H9 (cell line): ENCODE measurements around the gene CEP170B. TPM values are rescaled to one million over a fixed set of nuclear protein-coding genes. Genes with fewer than 3 reads are reported as not detected.

Experiments used
- DNase-seq: peaks from one replicate; pipeline ENCODE4 v3.0.0-alpha.2; 2017
- H2AFZ ChIP-seq: one replicate; pipeline ENCODE4 v1.6.1; 2013; ENCODE audit warnings: mild to moderate bottlenecking, low read length, control low read depth, moderate library complexity
- H2AK5ac ChIP-seq: 2 replicates; pipeline ENCODE4 v1.6.1; 2013; ENCODE audit warnings: low read length, control low read depth, mixed read lengths; ENCODE audit not compliant: insufficient read length
- H2BK120ac ChIP-seq: one replicate; pipeline ENCODE4 v1.6.1; 2013; ENCODE audit warnings: low read depth, mild to moderate bottlenecking, low read length, control low read depth, inconsistent platforms; ENCODE audit not compliant: poor library complexity, severe bottlenecking
- H2BK12ac ChIP-seq: 2 replicates; pipeline ENCODE4 v1.6.1; 2013; ENCODE audit warnings: low read length, control low read depth, mixed read lengths, low read depth; ENCODE audit not compliant: insufficient read length
- H2BK15ac ChIP-seq: 2 replicates; pipeline ENCODE4 v1.6.1; 2013; ENCODE audit warnings: low read depth, low read length, control low read depth
- H2BK20ac ChIP-seq: one replicate; pipeline ENCODE4 v1.6.1; 2013; ENCODE audit warnings: low read depth, mild to moderate bottlenecking, low read length, control low read depth, inconsistent platforms; ENCODE audit not compliant: poor library complexity, severe bottlenecking
- H2BK5ac ChIP-seq: 2 replicates; pipeline ENCODE4 v1.6.1; 2013; ENCODE audit warnings: low read length, control low read depth, mixed read lengths; ENCODE audit not compliant: insufficient read length
- H3K14ac ChIP-seq: 2 replicates; pipeline ENCODE4 v1.6.1; 2013; ENCODE audit warnings: low read length, control low read depth; ENCODE audit not compliant: insufficient read depth
- H3K18ac ChIP-seq: 2 replicates; pipeline ENCODE4 v1.6.1; 2013; ENCODE audit warnings: low read depth, mild to moderate bottlenecking, mixed read lengths, low read length, control low read depth; ENCODE audit not compliant: insufficient read length
- H3K23ac ChIP-seq: 2 replicates; pipeline ENCODE4 v1.6.1; 2013; ENCODE audit warnings: low read length, control low read depth, mixed read lengths, low read depth; ENCODE audit not compliant: insufficient read length
- H3K23me2 ChIP-seq: 2 replicates; pipeline ENCODE4 v1.6.1; 2013; ENCODE audit warnings: low read depth, mild to moderate bottlenecking, mixed read lengths, low read length, control low read depth; ENCODE audit not compliant: insufficient read length, poor library complexity, severe bottlenecking
- H3K27ac ChIP-seq: 2 replicates; pipeline ENCODE4 v1.5.1; 2013; ENCODE audit warnings: low read length, control low read depth, mixed read lengths, low read depth; ENCODE audit not compliant: insufficient read length
- H3K27me3 ChIP-seq: 2 replicates; pipeline ENCODE4 v1.6.1; 2013; ENCODE audit warnings: low read length, control low read depth, inconsistent platforms; ENCODE audit not compliant: insufficient read depth
- H3K4ac ChIP-seq: 2 replicates; pipeline ENCODE4 v1.6.1; 2013; ENCODE audit warnings: low read depth, mild to moderate bottlenecking, control low read depth, inconsistent platforms, low read length, moderate library complexity
- H3K4me1 ChIP-seq: 2 replicates; pipeline ENCODE4 v1.6.1; 2013; ENCODE audit warnings: low read length, control low read depth, inconsistent platforms; ENCODE audit not compliant: insufficient read depth
- H3K4me2 ChIP-seq: 2 replicates; pipeline ENCODE4 v1.6.1; 2013; ENCODE audit warnings: low read length, control low read depth, mixed read lengths; ENCODE audit not compliant: insufficient read length, insufficient read depth
- H3K56ac ChIP-seq: 2 replicates; pipeline ENCODE4 v1.6.1; 2013; ENCODE audit warnings: low read depth, mild to moderate bottlenecking, mixed read lengths, low read length, control low read depth; ENCODE audit not compliant: insufficient read length
- H3K79me1 ChIP-seq: 2 replicates; pipeline ENCODE4 v1.6.1; 2013; ENCODE audit warnings: low read depth, mild to moderate bottlenecking, moderate library complexity, low read length, control low read depth, inconsistent platforms; ENCODE audit not compliant: insufficient read depth, poor library complexity, severe bottlenecking
- H3K79me2 ChIP-seq: 2 replicates; pipeline ENCODE4 v1.6.1; 2013; ENCODE audit warnings: low read length, control low read depth, inconsistent platforms; ENCODE audit not compliant: insufficient read depth
- H3K9ac ChIP-seq: 2 replicates; pipeline ENCODE4 v1.6.1; 2013; ENCODE audit warnings: low read length, control low read depth, mixed read lengths; ENCODE audit not compliant: insufficient read length; ENCODE audit errors: extremely low read depth
- H3K9me3 ChIP-seq: one replicate; pipeline ENCODE4 v1.6.1; 2013; ENCODE audit warnings: low read depth, low read length, inconsistent platforms; ENCODE audit not compliant: control insufficient read depth
- H3T11ph ChIP-seq: one replicate; pipeline ENCODE4 v1.6.1; 2013; ENCODE audit warnings: mild to moderate bottlenecking, low read length, control low read depth, inconsistent platforms
- H4K20me1 ChIP-seq: one replicate; pipeline ENCODE4 v1.6.1; 2013; ENCODE audit not compliant: control insufficient read depth, insufficient read length, insufficient read depth
- H4K5ac ChIP-seq: 2 replicates; pipeline ENCODE4 v1.6.1; 2013; ENCODE audit warnings: low read depth, mild to moderate bottlenecking, mixed read lengths, low read length, control low read depth; ENCODE audit not compliant: insufficient read length
- H4K8ac ChIP-seq: replicated peaks from 2 replicates; pipeline ENCODE4 v1.6.1; 2013; ENCODE audit warnings: low read length, control low read depth, mixed read lengths, low read depth; ENCODE audit not compliant: insufficient read length
- H4K91ac ChIP-seq: 2 replicates; pipeline ENCODE4 v1.6.1; 2013; ENCODE audit warnings: low read depth, mild to moderate bottlenecking, moderate library complexity, mixed read lengths, low read length, control low read depth; ENCODE audit not compliant: insufficient read length
- H3K27ac Mint-ChIP-seq, 3 experiments: 2 replicates in 2 of 3; 3 replicates in 1 of 3; pipeline ENCODE4 v1.8.0; 2020 to 2021; ENCODE audit warnings: mixed read lengths in 3 of 3, mild to moderate bottlenecking in 1 of 3, moderate library complexity in 1 of 3
- H3K27me3 Mint-ChIP-seq: 2 replicates; pipeline ENCODE4 v1.8.0; 2021; ENCODE audit warnings: low read depth, mild to moderate bottlenecking, moderate library complexity, mixed read lengths
- H3K36me3 Mint-ChIP-seq, 3 experiments: 2 replicates in 2 of 3; 3 replicates in 1 of 3; pipeline ENCODE4 v1.8.0; 2020 to 2021; ENCODE audit warnings: low read depth in 3 of 3, mixed read lengths in 3 of 3; ENCODE audit not compliant: insufficient read depth in 1 of 3
- H3K4me1 Mint-ChIP-seq, 2 experiments: 2 replicates each; pipeline ENCODE4 v1.8.0; 2020; ENCODE audit warnings: mixed read lengths in 2 of 2
- H3K4me3 Mint-ChIP-seq, 2 experiments: 2 replicates in 1 of 2; 3 replicates in 1 of 2; pipeline ENCODE4 v1.8.0; 2020 to 2021; ENCODE audit warnings: mild to moderate bottlenecking in 2 of 2, mixed read lengths in 2 of 2, moderate library complexity in 1 of 2
- H3K9me3 Mint-ChIP-seq, 2 experiments: 2 replicates in 1 of 2; 3 replicates in 1 of 2; pipeline ENCODE4 v1.8.0; 2020; ENCODE audit warnings: mild to moderate bottlenecking in 2 of 2, mixed read lengths in 2 of 2, moderate library complexity in 1 of 2
- WGBS: extraction: QIAGEN DNeasy Blood & Tissue Kit; methylation state at CpG from one replicate; pipeline ENCODE4 v1.1.7; 2013; ENCODE audit warnings: missing lambda C conversion rate, low lambda C conversion rate, mixed read lengths; ENCODE audit not compliant: insufficient read length; ENCODE audit errors: extremely low coverage; 5-methylcytosine and 5-hydroxymethylcytosine counted together
- total RNA-seq: library from RNA; stranded (reverse); gene quantifications from 2 replicates; pipeline ENCODE4 v1.2.1, GENCODE V29; 2021
- TF ChIP-seq, protein P1 (sequence below): fragments of 200-600 bp; sonication (generic); conservative IDR thresholded peaks from 3 replicates; pipeline ENCODE4 v1.8.0; 2021; ENCODE audit warnings: antibody characterized with exemption, mild to moderate bottlenecking

Gene CEP170B
- total RNA-seq, 1 experiment from 2014 or later = 28.8 TPM

GRCh38 chr14:104875412-104875751 is 10.3 kb downstream of the CEP170B start:
- H3K4me3 Mint-ChIP-seq = no peak overlapping the region
- no peak overlapping the region for H2BK15ac ChIP-seq
- H3K23me2 ChIP-seq = peaks cover 4% of the 10 kb centered on the region
- no peaks in the 10 kb centered on the region for H3K27me3 Mint-ChIP-seq
- H3K27ac Mint-ChIP-seq = no peak overlapping the region; a peak in 1 of 7 replicates
- H3K9me3 ChIP-seq = no peaks in the 10 kb centered on the region
- H3K18ac ChIP-seq = no peak overlapping the region
- no peaks in the 10 kb centered on the region for H4K20me1 ChIP-seq
- H4K5ac ChIP-seq = no peak overlapping the region
- H3K14ac ChIP-seq = no peak overlapping the region
- H3K4me2 ChIP-seq = no peak overlapping the region
- no peaks in the 10 kb centered on the region for H3K27me3 ChIP-seq
- no peaks in the 10 kb centered on the region for H3K79me1 ChIP-seq
- H3K4ac ChIP-seq = no peak overlapping the region
- TF ChIP-seq, protein P1, sequence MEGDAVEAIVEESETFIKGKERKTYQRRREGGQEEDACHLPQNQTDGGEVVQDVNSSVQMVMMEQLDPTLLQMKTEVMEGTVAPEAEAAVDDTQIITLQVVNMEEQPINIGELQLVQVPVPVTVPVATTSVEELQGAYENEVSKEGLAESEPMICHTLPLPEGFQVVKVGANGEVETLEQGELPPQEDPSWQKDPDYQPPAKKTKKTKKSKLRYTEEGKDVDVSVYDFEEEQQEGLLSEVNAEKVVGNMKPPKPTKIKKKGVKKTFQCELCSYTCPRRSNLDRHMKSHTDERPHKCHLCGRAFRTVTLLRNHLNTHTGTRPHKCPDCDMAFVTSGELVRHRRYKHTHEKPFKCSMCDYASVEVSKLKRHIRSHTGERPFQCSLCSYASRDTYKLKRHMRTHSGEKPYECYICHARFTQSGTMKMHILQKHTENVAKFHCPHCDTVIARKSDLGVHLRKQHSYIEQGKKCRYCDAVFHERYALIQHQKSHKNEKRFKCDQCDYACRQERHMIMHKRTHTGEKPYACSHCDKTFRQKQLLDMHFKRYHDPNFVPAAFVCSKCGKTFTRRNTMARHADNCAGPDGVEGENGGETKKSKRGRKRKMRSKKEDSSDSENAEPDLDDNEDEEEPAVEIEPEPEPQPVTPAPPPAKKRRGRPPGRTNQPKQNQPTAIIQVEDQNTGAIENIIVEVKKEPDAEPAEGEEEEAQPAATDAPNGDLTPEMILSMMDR = no peak
- H3K4me1 ChIP-seq = no peaks in the 10 kb centered on the region; the same call in 1 of the 2 replicates
- H3K79me2 ChIP-seq = peaks cover 3% of the 10 kb centered on the region; the same call in 1 of the 2 replicates
- no CpG with 5 or more reads among the region's 13 CpGs for WGBS
- no peak overlapping the region for H2BK20ac ChIP-seq
- peaks cover 0 to 8% (median 6%) of the 10 kb centered on the region in 3 experiments; a peak in 5 of 7 replicates for H3K36me3 Mint-ChIP-seq
- no peak overlapping the region for H2BK120ac ChIP-seq
- H4K91ac ChIP-seq = no peak overlapping the region
- no peak overlapping the region for H2BK12ac ChIP-seq
- no peak overlapping the region for H3T11ph ChIP-seq
- no peak overlapping the region for H2AK5ac ChIP-seq
- no peak overlapping the region for H3K27ac ChIP-seq
- H2AFZ ChIP-seq = no peak overlapping the region
- no peak overlapping the region for H3K9ac ChIP-seq
- H3K9me3 Mint-ChIP-seq = no peaks in the 10 kb centered on the region; a peak in 2 of 5 replicates
- H3K4me1 Mint-ChIP-seq = peaks cover 10 to 26% of the 10 kb centered on the region in 2 experiments
- H3K23ac ChIP-seq = no peak overlapping the region
- H4K8ac ChIP-seq = no peak overlapping the region
- no peak overlapping the region for H3K56ac ChIP-seq
- H2BK5ac ChIP-seq = no peak overlapping the region
- no peak for DNase-seq
